ENCODE measurements around the gene ICA1.

DNA sequence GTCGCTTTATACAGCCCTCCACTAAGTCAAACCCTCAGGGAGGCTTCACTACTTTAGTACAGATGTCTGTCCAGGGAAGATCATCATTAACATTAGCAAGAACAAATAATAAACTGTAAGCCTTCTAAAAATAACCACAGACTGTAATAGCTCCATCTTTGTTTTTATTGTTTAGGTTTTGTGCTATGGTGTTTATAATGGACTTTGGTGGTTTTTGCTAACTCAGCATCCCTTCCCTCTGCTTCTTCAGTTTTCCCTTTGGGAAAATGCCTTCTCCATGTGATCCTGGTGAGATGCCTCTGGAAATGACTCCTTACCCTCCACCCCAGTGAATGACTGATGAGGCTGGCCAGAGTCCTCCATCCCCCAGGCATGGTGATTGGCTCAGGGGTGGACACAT, 131.3 kb downstream of the ICA1 start:
- TF ChIP-seq MYC (IDR thresholded peaks at IDR 0.05; ENCODE audit: low read depth, low read length) = no peak
- TF ChIP-seq, protein P1, sequence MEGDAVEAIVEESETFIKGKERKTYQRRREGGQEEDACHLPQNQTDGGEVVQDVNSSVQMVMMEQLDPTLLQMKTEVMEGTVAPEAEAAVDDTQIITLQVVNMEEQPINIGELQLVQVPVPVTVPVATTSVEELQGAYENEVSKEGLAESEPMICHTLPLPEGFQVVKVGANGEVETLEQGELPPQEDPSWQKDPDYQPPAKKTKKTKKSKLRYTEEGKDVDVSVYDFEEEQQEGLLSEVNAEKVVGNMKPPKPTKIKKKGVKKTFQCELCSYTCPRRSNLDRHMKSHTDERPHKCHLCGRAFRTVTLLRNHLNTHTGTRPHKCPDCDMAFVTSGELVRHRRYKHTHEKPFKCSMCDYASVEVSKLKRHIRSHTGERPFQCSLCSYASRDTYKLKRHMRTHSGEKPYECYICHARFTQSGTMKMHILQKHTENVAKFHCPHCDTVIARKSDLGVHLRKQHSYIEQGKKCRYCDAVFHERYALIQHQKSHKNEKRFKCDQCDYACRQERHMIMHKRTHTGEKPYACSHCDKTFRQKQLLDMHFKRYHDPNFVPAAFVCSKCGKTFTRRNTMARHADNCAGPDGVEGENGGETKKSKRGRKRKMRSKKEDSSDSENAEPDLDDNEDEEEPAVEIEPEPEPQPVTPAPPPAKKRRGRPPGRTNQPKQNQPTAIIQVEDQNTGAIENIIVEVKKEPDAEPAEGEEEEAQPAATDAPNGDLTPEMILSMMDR (IDR thresholded peaks at IDR 0.05; ENCODE audit: low read depth, low read length) = no peak
- TF ChIP-seq, protein P2, sequence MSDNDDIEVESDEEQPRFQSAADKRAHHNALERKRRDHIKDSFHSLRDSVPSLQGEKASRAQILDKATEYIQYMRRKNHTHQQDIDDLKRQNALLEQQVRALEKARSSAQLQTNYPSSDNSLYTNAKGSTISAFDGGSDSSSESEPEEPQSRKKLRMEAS (IDR thresholded peaks at IDR 0.05; ENCODE audit: low read depth, low read length) = no peak
- TF ChIP-seq POLR2A (IDR thresholded peaks at IDR 0.05; ENCODE audit: extremely low read depth, insufficient read length) = no peak

Measured in NB4 (cell line).